IPS DF 6.9 (cell line): Measurements from ENCODE around the gene OTOF.

Experiments used
- DNase-seq: peaks from one replicate; pipeline ENCODE4 v3.0.0-alpha.2; 2013; ENCODE audit warnings: low read depth, low spot score
- H3K27ac ChIP-seq: one replicate; pipeline ENCODE4 v1.5.1; 2013; ENCODE audit warnings: low read length, control low read depth
- H3K27me3 ChIP-seq: 2 replicates; pipeline ENCODE4 v1.6.1; 2013; ENCODE audit warnings: mild to moderate bottlenecking, low read length; ENCODE audit not compliant: control insufficient read depth, insufficient read depth
- H3K36me3 ChIP-seq: 2 replicates; pipeline ENCODE4 v1.6.1; 2013; ENCODE audit warnings: low read length; ENCODE audit not compliant: control insufficient read depth, insufficient read depth
- H3K4me1 ChIP-seq: 2 replicates; pipeline ENCODE4 v1.6.1; 2013; ENCODE audit warnings: low read length; ENCODE audit not compliant: control insufficient read depth, insufficient read depth
- H3K4me3 ChIP-seq: 2 replicates; pipeline ENCODE4 v1.5.1; 2013; ENCODE audit warnings: mild to moderate bottlenecking, low read length
- H3K9me3 ChIP-seq: 2 replicates; pipeline ENCODE4 v1.6.1; 2013; ENCODE audit warnings: low read length, inconsistent platforms; ENCODE audit not compliant: control insufficient read depth, insufficient read depth
- WGBS: extraction: QIAGEN DNeasy Blood & Tissue Kit; methylation state at CpG from one replicate; pipeline ENCODE4 v1.1.7; 2013; ENCODE audit warnings: mixed read lengths, missing lambda C conversion rate; ENCODE audit not compliant: insufficient read length, insufficient coverage; 5-methylcytosine and 5-hydroxymethylcytosine counted together

The OTOF gene

GRCh38 chr2:26458365-26459042, 19.4 kb downstream of the OTOF start:
- Histone ChIP-seq H3K4me1 (peaks cover 1% of the 10 kb centered on the region; the same call in 1 of the 2 replicates), H3K36me3 (no peaks in the 10 kb centered on the region), H3K9me3 (no peaks in the 10 kb centered on the region), H3K27ac (no peak overlapping the region), H3K4me3 (no peak overlapping the region), H3K27me3 (no peaks in the 10 kb centered on the region)
- DNase-seq = no peak
- WGBS = no CpG with 5 or more reads among the region's 14 CpGs

GRCh38 chr2:26457695-26458364, 20.1 kb downstream of the OTOF start:
- H3K9me3 ChIP-seq = no peaks in the 10 kb centered on the region
- DNase-seq = no peak
- no peak overlapping the region for H3K27ac ChIP-seq
- no CpG with 5 or more reads among the region's 19 CpGs for WGBS
- H3K27me3 ChIP-seq = no peaks in the 10 kb centered on the region
- H3K4me3 ChIP-seq = no peak overlapping the region
- H3K4me1 ChIP-seq = no peaks in the 10 kb centered on the region
- H3K36me3 ChIP-seq = no peaks in the 10 kb centered on the region

- H3K27ac ChIP-seq = no peak overlapping the region
- H3K36me3 ChIP-seq = no peaks in the 10 kb centered on the region
- H3K4me3 ChIP-seq = no peak overlapping the region
- no CpG with 5 or more reads among the region's 11 CpGs for WGBS
- H3K27me3 ChIP-seq = no peaks in the 10 kb centered on the region
- no peak for DNase-seq
- no peaks in the 10 kb centered on the region for H3K9me3 ChIP-seq
- no peaks in the 10 kb centered on the region for H3K4me1 ChIP-seq
Observed at GRCh38 chr2:26457251-26457666, 20.7 kb downstream of the OTOF start.

GRCh38 chr2:26456440-26457250, 21.3 kb downstream of the OTOF start:
- no peak overlapping the region for H3K27ac ChIP-seq
- no CpG with 5 or more reads among the region's 10 CpGs for WGBS

GRCh38 chr2:26455670-26456439, 22.1 kb downstream of the OTOF start:
- H3K36me3 ChIP-seq = no peaks in the 10 kb centered on the region
- H3K4me1 ChIP-seq = no peaks in the 10 kb centered on the region
- H3K4me3 ChIP-seq = no peak overlapping the region
- H3K27me3 ChIP-seq = no peaks in the 10 kb centered on the region
- no CpG with 5 or more reads among the region's 18 CpGs for WGBS
- no peak overlapping the region for H3K27ac ChIP-seq
- no peak for DNase-seq
- H3K9me3 ChIP-seq = no peaks in the 10 kb centered on the region

More at GRCh38 chr2:26456440-26457250, 21.3 kb downstream of the OTOF start:
- Histone ChIP-seq H3K36me3 (no peaks in the 10 kb centered on the region), H3K4me3 (no peak overlapping the region), H3K4me1 (no peaks in the 10 kb centered on the region), H3K9me3 (no peaks in the 10 kb centered on the region), H3K27me3 (no peaks in the 10 kb centered on the region)
- no peak for DNase-seq

GRCh38 chr2:26455037-26455669, 22.8 kb downstream of the OTOF start:
- H3K27me3 ChIP-seq = no peaks in the 10 kb centered on the region
- H3K4me1 ChIP-seq = no peaks in the 10 kb centered on the region
- no peaks in the 10 kb centered on the region for H3K9me3 ChIP-seq
- no peaks in the 10 kb centered on the region for H3K36me3 ChIP-seq
- DNase-seq = no peak
- no CpG with 5 or more reads among the region's 11 CpGs for WGBS
- no peak overlapping the region for H3K27ac ChIP-seq
- no peak overlapping the region for H3K4me3 ChIP-seq

- Histone ChIP-seq H3K9me3 (no peaks in the 10 kb centered on the region), H3K27me3 (no peaks in the 10 kb centered on the region), H3K4me3 (no peak overlapping the region), H3K27ac (no peak overlapping the region), H3K4me1 (no peaks in the 10 kb centered on the region), H3K36me3 (no peaks in the 10 kb centered on the region)
- WGBS = no CpG with 5 or more reads among the region's 10 CpGs
- no peak for DNase-seq
Observed at GRCh38 chr2:26454561-26455001, 23.3 kb downstream of the OTOF start.

- Histone ChIP-seq H3K27me3 (no peaks in the 10 kb centered on the region), H3K4me1 (no peaks in the 10 kb centered on the region), H3K9me3 (no peaks in the 10 kb centered on the region), H3K27ac (no peak overlapping the region), H3K4me3 (no peak overlapping the region), H3K36me3 (no peaks in the 10 kb centered on the region)
- DNase-seq = no peak
- WGBS = no CpG with 5 or more reads among the region's 11 CpGs
Observed at GRCh38 chr2:26453421-26454329, 24.2 kb downstream of the OTOF start.

GRCh38 chr2:26451700-26452099, 26.2 kb downstream of the OTOF start:
- no peaks in the 10 kb centered on the region for H3K27me3 ChIP-seq
- WGBS = no CpG with 5 or more reads among the region's 1 CpG
- no peaks in the 10 kb centered on the region for H3K36me3 ChIP-seq
- H3K4me1 ChIP-seq = no peaks in the 10 kb centered on the region
- no peak overlapping the region for H3K4me3 ChIP-seq
- DNase-seq = no peak
- no peaks in the 10 kb centered on the region for H3K9me3 ChIP-seq
- no peak overlapping the region for H3K27ac ChIP-seq
